Neuronal stem cell (in vitro differentiated cells): Measurements from ENCODE around the gene MAGEA2. TPM values are rescaled to one million over a fixed set of nuclear protein-coding genes. Genes with fewer than 3 reads are reported as not detected.
"Not testable (repeated sequence)": the region's sequence is repeated elsewhere in the genome, so short reads cannot be mapped to it uniquely, and the experiment has no call there.

Experiments used
- DNase-seq: peaks from one replicate; pipeline ENCODE4 v3.0.0-alpha.2; 2013; ENCODE audit warnings: low spot score
- H2AFZ ChIP-seq: one replicate; pipeline ENCODE4 v1.6.1; 2013; ENCODE audit warnings: mild to moderate bottlenecking, low read length, inconsistent platforms
- H2AK5ac ChIP-seq: 2 replicates; pipeline ENCODE4 v1.6.1; 2013; ENCODE audit warnings: low read depth, mild to moderate bottlenecking, inconsistent platforms, low read length, moderate library complexity, mixed read lengths
- H2BK120ac ChIP-seq: 2 replicates; pipeline ENCODE4 v1.6.1; 2013; ENCODE audit warnings: low read depth, mild to moderate bottlenecking, inconsistent platforms, low read length, moderate library complexity, mixed read lengths
- H2BK12ac ChIP-seq: one replicate; pipeline ENCODE4 v1.6.1; 2013; ENCODE audit warnings: low read length, inconsistent platforms
- H2BK15ac ChIP-seq: 2 replicates; pipeline ENCODE4 v1.6.1; 2013; ENCODE audit warnings: mild to moderate bottlenecking, low read length, inconsistent platforms, mixed read lengths
- H2BK5ac ChIP-seq: one replicate; pipeline ENCODE4 v1.6.1; 2013; ENCODE audit warnings: inconsistent platforms, mild to moderate bottlenecking, low read length, moderate library complexity
- H3K14ac ChIP-seq: one replicate; pipeline ENCODE4 v1.6.1; 2013; ENCODE audit warnings: low read length, inconsistent platforms
- H3K18ac ChIP-seq: 2 replicates; pipeline ENCODE4 v1.6.1; 2013; ENCODE audit warnings: low read length, inconsistent platforms
- H3K23ac ChIP-seq: 2 replicates; pipeline ENCODE4 v1.6.1; 2013; ENCODE audit warnings: low read depth, mild to moderate bottlenecking, mixed read lengths, low read length, inconsistent platforms; ENCODE audit not compliant: poor library complexity
- H3K27ac ChIP-seq: replicated peaks from 3 replicates; pipeline ENCODE4 v1.5.1; 2013; ENCODE audit warnings: low read length, inconsistent platforms
- H3K27me3 ChIP-seq, 3 experiments: 2 replicates each; pipeline ENCODE4 v1.6.1; 2013; ENCODE audit warnings: low read length in 3 of 3, mild to moderate bottlenecking in 2 of 3, inconsistent platforms in 1 of 3, low read depth in 1 of 3, mixed read lengths in 1 of 3, moderate library complexity in 1 of 3; ENCODE audit not compliant: control insufficient read depth in 3 of 3, insufficient read depth in 3 of 3
- H3K36me3 ChIP-seq, 2 donors: replicated peaks in 1 of 2; 2 replicates each; pipeline ENCODE4 v1.6.1; 2013; ENCODE audit warnings: low read length in 2 of 2; ENCODE audit not compliant: control insufficient read depth in 2 of 2, insufficient read depth in 2 of 2
- H3K4ac ChIP-seq: 2 replicates; pipeline ENCODE4 v1.6.1; 2013; ENCODE audit warnings: inconsistent platforms, mild to moderate bottlenecking, low read length, moderate library complexity
- H3K4me1 ChIP-seq, 2 donors: 1 replicate in 1 of 2; 2 replicates in 1 of 2; pipeline ENCODE4 v1.6.1; 2013; ENCODE audit warnings: low read length in 2 of 2, low read depth in 1 of 2; ENCODE audit not compliant: control insufficient read depth in 2 of 2, insufficient read depth in 1 of 2
- H3K4me2 ChIP-seq: one replicate; pipeline ENCODE4 v1.6.1; 2013; ENCODE audit warnings: mild to moderate bottlenecking, low read length, inconsistent platforms; ENCODE audit not compliant: insufficient read depth, poor library complexity, severe bottlenecking
- H3K4me3 ChIP-seq, 2 donors: 2 replicates each; pipeline ENCODE4 v1.5.1; 2013; ENCODE audit warnings: low read length in 2 of 2, mild to moderate bottlenecking in 2 of 2, inconsistent platforms in 1 of 2, moderate library complexity in 1 of 2
- H3K79me1 ChIP-seq: one replicate; pipeline ENCODE4 v1.6.1; 2013; ENCODE audit warnings: low read depth, mild to moderate bottlenecking, inconsistent platforms, low read length, moderate library complexity
- H3K9ac ChIP-seq: one replicate; pipeline ENCODE4 v1.6.1; 2013; ENCODE audit warnings: mild to moderate bottlenecking, low read depth, low read length, inconsistent platforms; ENCODE audit not compliant: poor library complexity
- H3K9me3 ChIP-seq, 2 donors: replicated peaks in 1 of 2; 2 replicates each; pipeline versions ENCODE3 to v1.6.1; 2013; ENCODE audit warnings: low read length in 2 of 2, mild to moderate bottlenecking in 2 of 2, inconsistent platforms in 1 of 2, low read depth in 1 of 2, mixed read lengths in 1 of 2, moderate library complexity in 1 of 2; ENCODE audit not compliant: control insufficient read depth in 2 of 2, insufficient read depth in 1 of 2
- H4K8ac ChIP-seq: one replicate; pipeline ENCODE4 v1.6.1; 2013; ENCODE audit warnings: low read depth, mild to moderate bottlenecking, inconsistent platforms, low read length, moderate library complexity
- H4K91ac ChIP-seq: one replicate; pipeline ENCODE4 v1.6.1; 2013; ENCODE audit warnings: low read length, low read depth, mild to moderate bottlenecking, inconsistent platforms; ENCODE audit not compliant: poor library complexity
- WGBS, 2 donors: extraction: QIAGEN DNeasy Blood & Tissue Kit; methylation state at CpG; one replicate each; pipeline ENCODE4 v1.1.7; 2013; ENCODE audit warnings: missing lambda C conversion rate in 2 of 2, mixed read lengths in 1 of 2; ENCODE audit not compliant: insufficient read length in 2 of 2, insufficient replicate concordance in 1 of 2; ENCODE audit errors: extremely low coverage in 2 of 2; 5-methylcytosine and 5-hydroxymethylcytosine counted together
- polyA plus RNA-seq, 2 experiments: library from polyadenylated mRNA; stranded (reverse); fragments of 200-250 nt; gene quantifications; one replicate each; pipeline ENCODE4 v1.2.3, GENCODE V29; 2013

MAGEA2 gene
- not detected for polyA plus RNA-seq (2013, experiment 1 of 2)
- polyA plus RNA-seq (2013, experiment 2 of 2) = 0.07 TPM

GRCh38 chrX:152753686-152754650, at the start of gene MAGEA2:
Gene MAGEA2, minus strand, starts transcription at chrX:152753842. Its CDS starts 2,479 bp downstream, at chrX:152751363.
- H3K23ac ChIP-seq, H3K27me3 ChIP-seq, H3K4me3 ChIP-seq, DNase-seq, H2AK5ac ChIP-seq, H3K4ac ChIP-seq, H3K14ac ChIP-seq, H3K4me1 ChIP-seq, H2BK12ac ChIP-seq, H2AFZ ChIP-seq, H3K4me2 ChIP-seq, H2BK15ac ChIP-seq, H3K79me1 ChIP-seq, H3K18ac ChIP-seq, H3K27ac ChIP-seq, H3K9me3 ChIP-seq, H2BK5ac ChIP-seq, H4K8ac ChIP-seq, H3K36me3 ChIP-seq, H3K9ac ChIP-seq, H2BK120ac ChIP-seq, H4K91ac ChIP-seq: not testable (repeated sequence)
- WGBS, 2 donors = no CpG with 5 or more reads among the region's 35 CpGs

GRCh38 chrX:152798945-152799344, 45.3 kb upstream of the MAGEA2 start:
- Histone ChIP-seq H2BK15ac (no peak overlapping the region), H3K79me1 (no peaks in the 10 kb centered on the region), H2BK120ac (no peak overlapping the region), H3K4me1 (no peaks in the 10 kb centered on the region), H2AK5ac (no peak overlapping the region), H2BK5ac (no peak overlapping the region), H3K27ac (no peak overlapping the region), H3K4ac (no peak overlapping the region), H3K4me2 (no peak overlapping the region), H3K23ac (no peak overlapping the region), H2BK12ac (no peak overlapping the region), H3K14ac (no peak overlapping the region), H3K27me3 (peaks cover 0 to 34% (median 0%) of the 10 kb centered on the region in 3 experiments), H3K4me3 (no peak overlapping the region), H4K8ac (no peak overlapping the region), H3K18ac (no peak overlapping the region), H4K91ac (no peak overlapping the region), H3K9ac (no peak overlapping the region), H3K9me3 (no peaks in the 10 kb centered on the region), H3K36me3 (no peaks in the 10 kb centered on the region), H2AFZ (no peak overlapping the region)
- DNase-seq = no peak
- no CpG with 5 or more reads among the region's 1 CpG for WGBS, 2 donors

GRCh38 chrX:152787062-152787461, 33.4 kb upstream of the MAGEA2 start:
- H3K9ac ChIP-seq, H3K9me3 ChIP-seq, H4K8ac ChIP-seq, DNase-seq, H3K27ac ChIP-seq, H2BK15ac ChIP-seq, H3K18ac ChIP-seq, H3K36me3 ChIP-seq, H3K4me1 ChIP-seq, H2BK5ac ChIP-seq, H2BK120ac ChIP-seq, H2AK5ac ChIP-seq, H2AFZ ChIP-seq, H4K91ac ChIP-seq, H3K4me2 ChIP-seq, H3K4me3 ChIP-seq, H3K27me3 ChIP-seq, H3K79me1 ChIP-seq, H3K14ac ChIP-seq, H2BK12ac ChIP-seq, H3K4ac ChIP-seq, H3K23ac ChIP-seq: not testable (repeated sequence)
- WGBS, 2 donors = no CpG with 5 or more reads among the region's 3 CpGs

GRCh38 chrX:152769549-152770289, 16.1 kb upstream of the MAGEA2 start, which contains the start of gene MAGEA6:
Gene MAGEA6, minus strand, starts transcription at chrX:152769689. Its CDS starts 2,039 bp downstream, at chrX:152767650.
- not testable (repeated sequence) for H3K4me1 ChIP-seq, H2BK15ac ChIP-seq, H2BK5ac ChIP-seq, H2BK120ac ChIP-seq, H3K4me2 ChIP-seq, H3K4me3 ChIP-seq, H3K27me3 ChIP-seq, H2AK5ac ChIP-seq, DNase-seq, H3K4ac ChIP-seq, H3K27ac ChIP-seq, H4K8ac ChIP-seq, H4K91ac ChIP-seq, H3K79me1 ChIP-seq, H3K9me3 ChIP-seq, H2BK12ac ChIP-seq, H3K9ac ChIP-seq, H2AFZ ChIP-seq, H3K36me3 ChIP-seq, H3K14ac ChIP-seq, H3K18ac ChIP-seq, H3K23ac ChIP-seq
- WGBS, 2 donors = no CpG with 5 or more reads among the region's 29 CpGs
